Parathyroid adenoma (tissue), 2 donors: ENCODE data around the gene POU5F1.

ENCODE experiments used
- H2AFZ ChIP-seq: fragments of 300-600 bp; sonication (generic); one replicate; pipeline ENCODE4 v1.7.0; 2017; ENCODE audit warnings: antibody characterized with exemption, mild to moderate bottlenecking
- H3K27ac ChIP-seq: fragments of 300-600 bp; sonication (generic); one replicate; pipeline ENCODE4 v1.7.0; 2017
- H3K27me3 ChIP-seq: fragments of 300-600 bp; sonication (generic); one replicate; pipeline ENCODE4 v1.7.0; 2017; ENCODE audit warnings: low read length; ENCODE audit not compliant: control insufficient read depth, insufficient read depth
- H3K36me3 ChIP-seq: fragments of 300-600 bp; sonication (generic); one replicate; pipeline ENCODE4 v1.7.0; 2017; ENCODE audit warnings: low read length; ENCODE audit not compliant: control insufficient read depth, insufficient read depth
- H3K4me1 ChIP-seq: fragments of 300-600 bp; sonication (generic); one replicate; pipeline ENCODE4 v1.7.0; 2017; ENCODE audit warnings: control low read depth
- H3K4me2 ChIP-seq: fragments of 300-600 bp; sonication (generic); one replicate; pipeline ENCODE4 v1.7.0; 2017; ENCODE audit warnings: low read length
- H3K4me3 ChIP-seq: fragments of 300-600 bp; sonication (generic); one replicate; pipeline ENCODE4 v1.7.0; 2017; ENCODE audit warnings: low read depth, low read length
- H3K79me2 ChIP-seq: fragments of 300-600 bp; sonication (generic); one replicate; pipeline ENCODE4 v1.7.0; 2017; ENCODE audit warnings: control low read depth
- H3K9ac ChIP-seq: fragments of 300-600 bp; sonication (generic); one replicate; pipeline ENCODE4 v1.7.0; 2017; ENCODE audit warnings: mild to moderate bottlenecking
- H3K9me3 ChIP-seq: fragments of 300-600 bp; sonication (generic); one replicate; pipeline ENCODE4 v1.7.0; 2017; ENCODE audit warnings: low read length; ENCODE audit not compliant: control insufficient read depth
- CTCF ChIP-seq: fragments of 300-600 bp; sonication (generic); IDR thresholded peaks from one replicate; pipeline ENCODE4 v1.7.0; 2017; ENCODE audit warnings: antibody characterized with exemption, mild to moderate bottlenecking
- donor health status: primary hyperparathyroidism.

Gene POU5F1

GRCh38 chr6:31135710-31136109 lies 34.8 kb downstream of the POU5F1 start:
- no peak overlapping the region for H3K27ac ChIP-seq
- H3K4me3 ChIP-seq: no peak overlapping the region
- H3K4me2 ChIP-seq: no peak overlapping the region
- TF ChIP-seq CTCF: no peak
- H3K79me2 ChIP-seq: no peaks in the 10 kb centered on the region
- no peaks in the 10 kb centered on the region for H3K4me1 ChIP-seq
- no peaks in the 10 kb centered on the region for H3K27me3 ChIP-seq
- H3K9me3 ChIP-seq: no peaks in the 10 kb centered on the region
- no peaks in the 10 kb centered on the region for H3K36me3 ChIP-seq
- no peak overlapping the region for H2AFZ ChIP-seq
- H3K9ac ChIP-seq: no peak overlapping the region

GRCh38 chr6:31132806-31133205 lies 37.7 kb downstream of the POU5F1 start:
- H3K4me3 ChIP-seq: no peak overlapping the region
- no peaks in the 10 kb centered on the region for H3K36me3 ChIP-seq
- no peak overlapping the region for H3K9ac ChIP-seq
- H3K4me1 ChIP-seq: peaks cover 6% of the 10 kb centered on the region
- no peaks in the 10 kb centered on the region for H3K27me3 ChIP-seq
- H3K27ac ChIP-seq: no peak overlapping the region
- H2AFZ ChIP-seq: no peak overlapping the region
- H3K9me3 ChIP-seq: no peaks in the 10 kb centered on the region
- no peak for TF ChIP-seq CTCF
- no peak overlapping the region for H3K4me2 ChIP-seq
- H3K79me2 ChIP-seq: peaks cover 2% of the 10 kb centered on the region

GRCh38 chr6:31131595-31131994 lies 38.9 kb downstream of the POU5F1 start:
- Histone ChIP-seq H3K27me3 (no peaks in the 10 kb centered on the region), H3K9ac (no peak overlapping the region), H3K4me1 (peaks cover 7% of the 10 kb centered on the region), H3K9me3 (no peaks in the 10 kb centered on the region), H2AFZ (no peak overlapping the region), H3K27ac (no peak overlapping the region), H3K4me3 (no peak overlapping the region), H3K4me2 (no peak overlapping the region), H3K79me2 (peaks cover 4% of the 10 kb centered on the region), H3K36me3 (no peaks in the 10 kb centered on the region)
- no peak for TF ChIP-seq CTCF

- Histone ChIP-seq H3K4me1 (peaks cover 9% of the 10 kb centered on the region), H3K79me2 (peaks cover 4% of the 10 kb centered on the region), H3K9ac (no peak overlapping the region), H3K9me3 (no peaks in the 10 kb centered on the region), H3K27me3 (no peaks in the 10 kb centered on the region), H3K4me2 (no peak overlapping the region), H3K4me3 (no peak overlapping the region), H3K36me3 (no peaks in the 10 kb centered on the region), H2AFZ (no peak overlapping the region), H3K27ac (no peak overlapping the region)
- TF ChIP-seq CTCF: no peak
Observed at GRCh38 chr6:31130751-31131150, 39.7 kb downstream of the POU5F1 start.

- peaks cover 18% of the 10 kb centered on the region for H3K4me1 ChIP-seq
- H3K27me3 ChIP-seq: no peaks in the 10 kb centered on the region
- TF ChIP-seq CTCF: no peak
- no peak overlapping the region for H3K27ac ChIP-seq
- H3K4me2 ChIP-seq: no peak overlapping the region
- H3K4me3 ChIP-seq: no peak overlapping the region
- H3K9ac ChIP-seq: no peak overlapping the region
- H3K79me2 ChIP-seq: peaks cover 4% of the 10 kb centered on the region
- H3K36me3 ChIP-seq: no peaks in the 10 kb centered on the region
- no peaks in the 10 kb centered on the region for H3K9me3 ChIP-seq
- H2AFZ ChIP-seq: no peak overlapping the region
Observed at GRCh38 chr6:31129130-31129529, 41.4 kb downstream of the POU5F1 start.
